IPS-18a (cell line): ENCODE data around the gene OLFM2.

Experiments
- H3K27ac ChIP-seq: one replicate; pipeline ENCODE4 v1.5.1; 2013; ENCODE audit warnings: low read length
- H3K27me3 ChIP-seq: one replicate; pipeline ENCODE4 v1.6.1; 2013; ENCODE audit warnings: mild to moderate bottlenecking, low read length; ENCODE audit not compliant: control insufficient read depth, insufficient read depth
- H3K36me3 ChIP-seq: one replicate; pipeline ENCODE4 v1.6.1; 2013; ENCODE audit warnings: low read depth, low read length; ENCODE audit not compliant: control insufficient read depth
- H3K4me1 ChIP-seq: one replicate; pipeline ENCODE4 v1.6.1; 2013; ENCODE audit warnings: low read depth, low read length; ENCODE audit not compliant: control insufficient read depth
- H3K4me3 ChIP-seq: one replicate; pipeline ENCODE4 v1.5.1; 2013; ENCODE audit warnings: low read length
- H3K9ac ChIP-seq: one replicate; pipeline ENCODE4 v1.6.1; 2013; ENCODE audit warnings: mild to moderate bottlenecking, low read length, moderate library complexity
- H3K9me3 ChIP-seq: one replicate; pipeline ENCODE4 v1.6.1; 2013; ENCODE audit warnings: low read depth, low read length; ENCODE audit not compliant: control insufficient read depth

The OLFM2 gene

DNA sequence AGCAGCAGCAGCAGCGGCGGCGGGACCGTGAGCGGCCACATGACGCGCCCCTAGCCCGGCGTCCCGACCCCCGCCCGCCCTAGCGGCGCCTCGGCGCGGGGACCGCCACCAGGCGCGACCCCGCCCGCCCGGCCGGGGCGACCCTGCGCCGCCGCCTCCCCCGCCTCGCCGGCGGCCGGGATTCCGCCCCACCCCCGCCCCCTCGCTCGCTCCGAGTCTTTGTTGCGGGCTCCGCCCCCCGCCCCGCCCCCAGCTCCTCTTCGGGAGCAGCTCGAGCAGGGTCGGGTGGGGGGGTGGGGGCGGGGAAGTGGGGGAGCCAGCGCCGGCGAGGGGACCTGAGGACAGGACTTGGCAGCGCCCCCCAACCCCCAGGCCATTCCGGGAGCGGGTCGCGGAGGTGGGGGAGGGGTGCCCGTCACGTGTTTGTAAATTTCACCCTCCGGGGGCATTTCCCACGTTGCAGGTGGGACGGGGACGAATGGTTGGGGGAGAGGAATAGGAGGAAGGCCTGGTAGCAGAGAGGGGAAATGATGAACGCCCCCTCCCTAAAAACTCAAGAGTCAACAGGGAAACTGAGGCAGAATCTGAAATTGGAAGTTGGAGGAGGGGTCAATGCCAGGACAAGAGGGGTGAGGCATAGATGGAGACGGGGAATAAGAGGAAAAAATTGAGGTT is at the start of gene OLFM2:
TSS of gene OLFM2 (minus strand) at position 190 of the 675 bp plus-strand sequence. CDS start at position 41, 149 bp downstream.
- Histone ChIP-seq H3K9ac (peak within 1 kb of the TSS; percentile 62), H3K27ac (peak within 1 kb of the TSS; percentile 51)

DNA sequence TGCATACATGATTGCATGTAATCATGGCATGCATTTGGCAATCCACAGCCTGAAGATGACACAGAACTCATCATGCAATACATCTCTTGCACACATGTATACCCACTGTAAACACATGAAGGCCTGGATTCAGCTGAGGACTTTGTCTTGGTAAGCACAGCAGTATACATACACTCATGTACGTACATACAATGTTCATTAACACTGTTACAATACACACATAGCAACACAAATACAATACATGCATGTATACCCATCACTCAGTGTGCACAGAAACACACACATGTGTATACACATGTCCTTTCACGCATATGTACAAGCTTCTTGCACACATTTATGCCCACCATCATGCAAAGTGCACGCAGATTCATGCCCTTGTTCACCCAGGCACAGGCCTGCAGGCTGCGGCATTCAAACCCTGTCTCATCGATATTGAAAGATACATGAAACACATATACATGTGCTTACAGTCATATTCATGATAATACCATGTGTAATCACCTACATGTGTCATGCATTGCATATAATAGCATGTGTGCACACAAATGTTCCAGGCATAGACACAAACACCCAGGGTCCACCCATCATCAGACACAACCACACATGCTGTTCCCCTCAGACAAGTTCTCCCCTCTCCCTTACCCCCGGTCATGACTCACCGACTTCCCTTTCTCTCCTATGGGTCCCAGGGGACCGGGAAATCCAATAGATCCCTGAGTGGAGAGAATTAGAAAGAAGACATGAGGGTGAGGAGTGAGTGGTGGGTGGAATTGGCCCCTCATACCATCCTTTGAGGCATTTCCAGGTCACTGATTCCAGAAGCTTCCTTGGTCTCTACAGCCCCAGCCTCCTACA is 45.3 kb upstream of the OLFM2 start:
- no peak overlapping the region for H3K9ac ChIP-seq
- no peaks in the 10 kb centered on the region for H3K4me1 ChIP-seq
- no peak overlapping the region for H3K27ac ChIP-seq
- H3K27me3 ChIP-seq: no peaks in the 10 kb centered on the region
- H3K4me3 ChIP-seq: no peak overlapping the region
- H3K9me3 ChIP-seq: no peaks in the 10 kb centered on the region
- H3K36me3 ChIP-seq: no peaks in the 10 kb centered on the region

More for the DNA sequence above, at the start of gene OLFM2:
- Histone ChIP-seq H3K4me3 (peak within 1 kb of the TSS; percentile 80), H3K4me1 (peaks cover 8% of the 10 kb centered on the region), H3K9me3 (no peaks in the 10 kb centered on the region), H3K36me3 (no peaks in the 10 kb centered on the region), H3K27me3 (peaks cover 8% of the 10 kb centered on the region)

DNA sequence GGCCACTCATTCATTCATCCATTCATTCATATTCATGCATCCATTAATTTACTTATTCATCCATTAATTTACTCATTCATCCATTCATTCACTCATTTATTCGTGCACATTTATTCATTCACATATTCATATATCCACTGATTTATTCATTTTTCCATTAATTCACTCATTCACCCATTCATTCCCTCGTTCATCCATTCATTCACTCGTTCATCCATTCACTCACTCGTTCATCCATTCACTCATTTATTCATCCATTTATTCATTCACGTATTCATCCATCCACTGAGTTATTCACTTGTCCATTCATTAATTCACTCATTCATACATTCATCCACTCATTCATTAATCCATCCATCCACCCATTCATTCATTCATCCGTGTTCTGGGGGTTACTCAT is 35.8 kb upstream of the OLFM2 start:
- H3K4me3 ChIP-seq: no peak overlapping the region
- peaks cover 6% of the 10 kb centered on the region for H3K27me3 ChIP-seq
- H3K9me3 ChIP-seq: no peaks in the 10 kb centered on the region
- H3K4me1 ChIP-seq: no peaks in the 10 kb centered on the region
- no peak overlapping the region for H3K9ac ChIP-seq
- no peak overlapping the region for H3K27ac ChIP-seq
- no peaks in the 10 kb centered on the region for H3K36me3 ChIP-seq

DNA sequence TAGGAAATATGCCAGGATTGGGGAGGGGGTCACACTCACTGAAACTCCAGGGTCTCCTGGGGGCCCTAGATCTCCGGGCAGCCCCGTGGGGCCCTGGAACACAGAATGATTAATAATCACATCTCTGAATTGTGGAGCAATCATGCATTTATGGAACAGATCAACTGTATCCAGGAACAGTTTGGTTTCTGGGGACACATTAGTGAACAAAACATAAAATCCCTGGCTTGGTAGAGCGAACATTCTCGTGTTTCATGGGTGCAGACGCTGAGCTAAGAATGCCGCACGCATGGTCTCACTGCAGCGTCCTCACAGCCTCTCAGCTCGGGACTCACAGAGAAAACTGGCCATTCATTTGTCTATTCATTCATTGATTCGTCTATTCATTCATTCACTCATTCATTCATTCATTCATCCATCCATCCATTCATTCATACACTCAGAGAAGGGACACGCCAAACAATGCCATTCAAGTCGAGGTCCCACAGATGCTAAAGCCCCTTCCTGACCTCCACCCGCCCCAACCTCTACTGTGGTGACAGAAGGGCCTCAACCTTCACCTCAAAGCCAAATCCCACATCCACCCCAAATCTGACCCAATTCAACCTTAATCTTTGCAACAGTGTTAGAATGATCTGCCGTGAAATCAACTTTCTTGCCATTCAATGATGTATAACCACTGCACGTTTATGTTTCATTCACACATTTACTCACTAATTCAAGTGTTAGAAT is 35.0 kb upstream of the OLFM2 start:
- H3K9me3 ChIP-seq: no peaks in the 10 kb centered on the region
- peaks cover 14% of the 10 kb centered on the region for H3K27me3 ChIP-seq
- no peak overlapping the region for H3K9ac ChIP-seq
- peaks cover 4% of the 10 kb centered on the region for H3K4me1 ChIP-seq
- H3K4me3 ChIP-seq: no peak overlapping the region
- no peak overlapping the region for H3K27ac ChIP-seq
- no peaks in the 10 kb centered on the region for H3K36me3 ChIP-seq

DNA sequence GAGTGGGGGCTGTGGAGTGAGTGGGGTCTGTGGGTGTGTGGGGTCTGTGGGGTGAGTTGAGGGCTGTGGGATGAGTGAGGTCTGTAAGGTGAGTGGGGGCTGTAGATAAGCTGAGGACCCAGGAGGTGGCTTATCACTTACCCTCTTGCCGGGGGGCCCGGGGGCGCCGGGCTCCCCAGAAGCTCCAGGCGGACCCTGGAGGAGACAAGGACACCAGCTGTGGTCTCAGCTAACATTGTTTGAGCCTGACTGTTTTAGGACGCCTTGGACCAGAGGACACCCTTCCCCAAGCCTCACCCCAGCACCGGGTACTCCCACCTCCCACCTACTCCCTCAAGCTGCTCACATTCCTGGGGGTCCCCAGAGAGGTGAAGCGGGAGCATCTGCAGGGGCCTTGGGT is 34.2 kb upstream of the OLFM2 start:
- no peaks in the 10 kb centered on the region for H3K9me3 ChIP-seq
- H3K27me3 ChIP-seq: peaks cover 22% of the 10 kb centered on the region
- H3K9ac ChIP-seq: no peak overlapping the region
- H3K4me3 ChIP-seq: no peak overlapping the region
- no peaks in the 10 kb centered on the region for H3K36me3 ChIP-seq
- peaks cover 4% of the 10 kb centered on the region for H3K4me1 ChIP-seq
- H3K27ac ChIP-seq: no peak overlapping the region

DNA sequence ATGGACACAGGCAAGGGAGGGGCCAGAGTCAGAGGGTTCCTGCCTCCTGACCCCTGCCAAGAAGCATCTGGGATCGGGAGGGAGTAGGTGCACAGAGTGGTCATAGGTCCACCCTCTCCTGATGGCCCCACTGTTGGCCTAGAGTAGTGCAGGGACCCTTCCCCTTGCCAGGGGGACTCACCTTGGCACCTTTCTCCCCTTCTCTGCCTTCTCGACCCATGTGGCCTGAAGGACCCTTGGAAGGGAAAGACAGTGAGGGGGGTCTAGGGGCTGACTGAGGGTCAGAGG is 33.3 kb upstream of the OLFM2 start:
- H3K9ac ChIP-seq: no peak overlapping the region
- no peak overlapping the region for H3K27ac ChIP-seq
- no peaks in the 10 kb centered on the region for H3K9me3 ChIP-seq
- no peaks in the 10 kb centered on the region for H3K36me3 ChIP-seq
- H3K4me3 ChIP-seq: no peak overlapping the region
- peaks cover 24% of the 10 kb centered on the region for H3K27me3 ChIP-seq
- peaks cover 4% of the 10 kb centered on the region for H3K4me1 ChIP-seq

DNA sequence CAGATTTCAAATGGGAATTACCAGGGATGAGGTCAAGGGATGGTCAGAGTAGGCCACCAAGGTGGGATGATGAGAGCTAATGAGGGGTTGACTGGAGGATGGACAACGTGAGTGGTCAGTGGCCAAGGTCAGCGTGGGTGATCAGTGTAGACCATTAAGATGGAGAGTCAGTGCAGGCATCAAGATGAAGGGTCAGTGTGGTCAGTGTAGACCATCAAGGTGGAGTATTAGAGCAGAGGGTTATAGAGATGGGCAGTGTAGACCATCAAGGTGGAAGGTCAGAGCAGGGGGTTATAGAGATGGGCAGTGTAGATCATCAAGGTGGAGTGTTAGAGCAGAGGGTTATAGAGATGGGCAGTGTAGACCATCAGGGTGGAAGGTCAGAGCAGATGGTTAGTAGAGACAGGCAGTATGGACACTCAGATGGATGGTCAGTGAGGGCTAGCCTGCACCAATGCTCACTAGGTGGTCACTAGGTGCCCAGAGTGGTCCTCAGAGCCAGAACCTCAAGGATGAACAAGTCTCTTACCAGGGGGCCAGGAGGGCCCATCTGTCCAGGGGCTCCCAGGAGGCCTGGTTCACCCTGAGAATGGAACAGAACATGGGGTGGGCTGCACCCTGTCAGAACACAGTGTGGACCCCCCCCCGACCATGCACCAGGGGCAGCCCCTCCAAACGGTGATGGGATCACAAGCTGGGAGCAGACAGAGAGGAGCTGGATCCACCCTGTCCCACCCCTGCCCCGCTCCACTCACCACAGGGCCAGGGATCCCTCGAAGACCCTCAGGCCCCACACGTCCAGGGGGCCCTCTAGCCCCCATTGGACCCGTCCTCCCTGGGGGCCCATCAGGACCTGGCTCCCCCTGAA is 32.7 kb upstream of the OLFM2 start:
- Histone ChIP-seq H3K27me3 (peaks cover 24% of the 10 kb centered on the region), H3K4me1 (peaks cover 4% of the 10 kb centered on the region)

DNA sequence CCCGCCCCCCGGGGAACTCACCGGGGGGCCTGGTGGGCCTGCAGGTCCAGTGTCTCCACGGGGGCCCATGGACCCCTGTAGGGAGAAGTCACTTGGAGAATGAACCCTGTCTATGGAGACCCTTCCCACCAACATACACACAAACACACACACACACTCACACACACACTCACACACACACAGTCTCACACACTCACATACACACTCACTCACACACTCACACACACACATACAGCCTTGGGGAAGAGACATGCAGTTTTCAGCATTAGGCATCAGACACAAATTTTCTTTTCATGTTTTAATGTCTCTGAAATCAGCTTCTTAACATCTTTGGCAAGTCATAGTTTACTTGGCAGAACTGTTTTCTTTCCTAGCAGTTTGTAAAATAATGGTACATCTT is 31.0 kb upstream of the OLFM2 start:
- Histone ChIP-seq H3K4me3 (no peak overlapping the region), H3K27ac (no peak overlapping the region), H3K27me3 (peaks cover 24% of the 10 kb centered on the region)

More for the DNA sequence above, 32.7 kb upstream of the OLFM2 start:
- no peak overlapping the region for H3K9ac ChIP-seq
- no peaks in the 10 kb centered on the region for H3K9me3 ChIP-seq
- H3K4me3 ChIP-seq: no peak overlapping the region
- H3K27ac ChIP-seq: no peak overlapping the region
- H3K36me3 ChIP-seq: no peaks in the 10 kb centered on the region

DNA sequence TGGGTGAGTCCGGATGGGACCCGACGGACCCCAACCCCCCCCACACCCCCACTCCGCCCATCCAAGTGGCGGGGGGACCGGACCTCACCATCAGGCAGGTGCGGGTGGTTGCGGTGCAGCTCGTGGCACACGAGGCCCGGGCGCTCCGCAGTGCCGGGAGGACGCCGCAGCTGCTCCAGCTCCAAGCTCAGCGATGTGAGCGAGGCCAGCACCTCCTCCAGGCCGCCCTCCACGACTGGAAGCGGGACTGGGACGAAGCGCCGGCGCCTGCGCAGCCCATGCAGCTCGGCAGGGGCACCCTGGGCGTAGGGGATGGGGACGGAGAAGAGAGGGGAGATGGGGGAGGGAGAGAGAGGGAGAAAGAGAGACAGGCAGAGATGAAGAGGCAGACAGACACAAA is 30.1 kb upstream of the OLFM2 start:
- Histone ChIP-seq H3K9me3 (no peaks in the 10 kb centered on the region), H3K4me3 (peak overlapping the region; percentile 40), H3K27ac (no peak overlapping the region), H3K27me3 (peaks cover 24% of the 10 kb centered on the region), H3K9ac (no peak overlapping the region), H3K4me1 (peaks cover 4% of the 10 kb centered on the region), H3K36me3 (no peaks in the 10 kb centered on the region)

More for the DNA sequence above, 31.0 kb upstream of the OLFM2 start:
- no peaks in the 10 kb centered on the region for H3K36me3 ChIP-seq
- H3K9ac ChIP-seq: no peak overlapping the region
- peaks cover 4% of the 10 kb centered on the region for H3K4me1 ChIP-seq
- H3K9me3 ChIP-seq: no peaks in the 10 kb centered on the region

DNA sequence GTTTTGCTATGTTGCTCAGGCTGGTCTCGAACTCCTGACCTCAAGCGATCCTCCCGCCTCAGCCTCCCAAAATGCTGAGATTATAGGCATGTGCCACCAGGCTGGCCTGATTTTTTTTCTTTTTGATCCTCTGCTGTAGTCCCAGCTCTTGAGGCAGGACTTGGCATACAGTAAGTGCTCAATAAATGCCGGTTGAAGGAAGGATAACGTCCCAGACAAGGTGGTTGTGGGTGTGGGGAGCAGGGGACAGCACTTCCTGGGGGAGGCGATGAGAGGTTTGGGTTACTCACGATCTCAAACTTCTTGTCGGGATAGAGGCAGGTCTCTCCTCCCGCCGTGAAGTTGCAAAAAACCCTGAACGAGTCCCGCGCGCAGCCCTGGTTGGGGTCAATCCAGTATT is 29.7 kb upstream of the OLFM2 start:
- Histone ChIP-seq H3K4me3 (peak overlapping the region; percentile 40), H3K27me3 (peaks cover 24% of the 10 kb centered on the region), H3K9ac (no peak overlapping the region)

More for the DNA sequence above, 29.7 kb upstream of the OLFM2 start:
- H3K9me3 ChIP-seq: no peaks in the 10 kb centered on the region
- H3K27ac ChIP-seq: no peak overlapping the region
- H3K36me3 ChIP-seq: no peaks in the 10 kb centered on the region
- H3K4me1 ChIP-seq: peaks cover 4% of the 10 kb centered on the region
